Measurements from ENCODE around the gene IFNA10.
"Not testable (repeated sequence)": the region's sequence is repeated elsewhere in the genome, so short reads cannot be mapped to it uniquely, and the experiment has no call there.

- TF ChIP-seq CTCF, POLR2A (IDR thresholded peaks at IDR 0.05): not testable (repeated sequence)
These were observed 4.8 kb downstream of the IFNA10 start, which contains the start of gene IFNA7 for GRCh38 chr9:21202105-21202504.

Data from lower leg skin (tissue), 3 donors.